ENCODE measurements around the gene SMARCC2. TPM values are rescaled to one million over a fixed set of nuclear protein-coding genes. Genes with fewer than 3 reads are reported as not detected.

SMARCC2 gene
- total RNA-seq, 2 donors from 2014 or later = 46.2 to 50.8 TPM

GRCh38 chr12:56124133-56124532 is 65.2 kb downstream of the SMARCC2 start:
- Histone ChIP-seq H3K27me3 (no peaks in the 10 kb centered on the region), H3K4me1 (peaks cover 33% of the 10 kb centered on the region), H3K9me3 (no peaks in the 10 kb centered on the region), H3K36me3 (replicated peaks in 1 of 2; ENCODE audit: insufficient read depth in 1 of 2, low read depth in 2 of 2) (no peaks in the 10 kb centered on the region), H3K4me3 (no peak overlapping the region), H3K27ac (peak overlapping the region in 2 of 4 donors; percentile 25 to 91)
- no peak for ATAC-seq
- TF ChIP-seq POLR2A (IDR thresholded peaks at IDR 0.05) = no peak
- TF ChIP-seq CTCF (IDR thresholded peaks at IDR 0.05) = no peak
- WGBS, 2 donors = 14 to 30% methylated on average over 4 of the region's 4 CpGs
- DNase-seq = no peak
- intact Hi-C loops (cut with DNase I) = no loop called here

GRCh38 chr12:56122637-56123036 is 66.6 kb downstream of the SMARCC2 start:
- no peaks in the 10 kb centered on the region for H3K9me3 ChIP-seq
- no peak overlapping the region for H3K4me3 ChIP-seq
- intact Hi-C loops (cut with DNase I) = no loop called here
- H3K27me3 ChIP-seq = no peaks in the 10 kb centered on the region
- H3K27ac ChIP-seq = no peak overlapping the region
- no peak for TF ChIP-seq CTCF (IDR thresholded peaks at IDR 0.05)
- no peak for TF ChIP-seq POLR2A (IDR thresholded peaks at IDR 0.05)
- H3K36me3 ChIP-seq (replicated peaks in 1 of 2; ENCODE audit: insufficient read depth in 1 of 2, low read depth in 2 of 2) = no peaks in the 10 kb centered on the region
- DNase-seq (no peak), ATAC-seq (no peak)
- peaks cover 39% of the 10 kb centered on the region for H3K4me1 ChIP-seq
- WGBS, 2 donors = 94 to 100% methylated on average over 2 of the region's 2 CpGs

- Histone ChIP-seq H3K36me3 (replicated peaks in 1 of 2; ENCODE audit: insufficient read depth in 1 of 2, low read depth in 2 of 2) (no peaks in the 10 kb centered on the region), H3K4me1 (peaks cover 27% of the 10 kb centered on the region), H3K27me3 (no peaks in the 10 kb centered on the region), H3K4me3 (no peak overlapping the region), H3K9me3 (no peaks in the 10 kb centered on the region), H3K27ac (no peak overlapping the region)
- DNase-seq (no peak), ATAC-seq (no peak)
- intact Hi-C loops (cut with DNase I) = loop anchor here (2.0 kb wide), 1 partner anchor 65 kb away; no protein-coding TSS in a partner anchor
- TF ChIP-seq CTCF (IDR thresholded peaks at IDR 0.05) (no peak), POLR2A (IDR thresholded peaks at IDR 0.05) (no peak)
- WGBS, 2 donors = 85 to 87% methylated on average over 10 to 11 of the region's 11 CpGs
Observed at GRCh38 chr12:56121204-56121870, 67.9 kb downstream of the SMARCC2 start.

GRCh38 chr12:56120158-56120846 is 69.0 kb downstream of the SMARCC2 start:
- ATAC-seq (no peak), DNase-seq (no peak)
- no peaks in the 10 kb centered on the region for H3K9me3 ChIP-seq
- peaks cover 22% of the 10 kb centered on the region for H3K4me1 ChIP-seq
- no peaks in the 10 kb centered on the region for H3K27me3 ChIP-seq
- H3K27ac ChIP-seq = peak overlapping the region in 2 of 4 donors; percentile 92 to 97
- TF ChIP-seq CTCF (IDR thresholded peaks at IDR 0.05) = no peak
- no peak for TF ChIP-seq POLR2A (IDR thresholded peaks at IDR 0.05)
- 81 to 90% methylated on average over 12 to 17 of the region's 17 CpGs for WGBS, 2 donors
- intact Hi-C loops (cut with DNase I) = loop anchor here (2.0 kb wide), 1 partner anchor 66 kb away; no protein-coding TSS in a partner anchor
- no peak overlapping the region for H3K4me3 ChIP-seq
- H3K36me3 ChIP-seq (replicated peaks in 1 of 2; ENCODE audit: insufficient read depth in 1 of 2, low read depth in 2 of 2) = no peaks in the 10 kb centered on the region

Measured in body of pancreas (tissue), 4 donors.